HepG2 (cell line): Measurements from ENCODE around the gene STX1B. TPM values are rescaled to one million over a fixed set of nuclear protein-coding genes. Genes with fewer than 3 reads are reported as not detected.
A peak's percentile ranks its signal among the peaks of the same experiment; 100 is the strongest.

Experiments used
- AGO2 ChIP-seq: fragments of 200-400 bp; formaldehyde crosslinking; optimal IDR thresholded peaks from 2 replicates; pipeline ENCODE3; 2017; ENCODE audit warnings: mild to moderate bottlenecking, low read depth, low read length, moderate library complexity
- BATF2 ChIP-seq: sonication (generic); formaldehyde crosslinking; IDR thresholded peaks from 2 replicates; pipeline ENCODE4 v1.8.0; 2022; ENCODE audit warnings: mild to moderate bottlenecking, missing genetic modification reagents, moderate library complexity
- FOXP4 ChIP-seq: sonication (generic); formaldehyde crosslinking; IDR thresholded peaks from 2 replicates; pipeline ENCODE4 v1.4.0; 2020; ENCODE audit warnings: missing genetic modification reagents
- IRF2 ChIP-seq: IDR thresholded peaks from 2 replicates; pipeline ENCODE4 v1.6.1; 2018; ENCODE audit warnings: missing genetic modification reagents, missing compliant biosample characterization
- MTERF4 ChIP-seq: sonication (generic); formaldehyde crosslinking; IDR thresholded peaks from 2 replicates; pipeline ENCODE4 v1.8.0; 2023; ENCODE audit warnings: mild to moderate bottlenecking, missing genetic modification reagents
- NFYB ChIP-seq: sonication (generic); formaldehyde crosslinking; IDR thresholded peaks from 2 replicates; pipeline ENCODE4 v1.4.0; 2020; ENCODE audit warnings: missing genetic modification reagents
- PCBP2 ChIP-seq: fragments of 200-400 bp; formaldehyde crosslinking; optimal IDR thresholded peaks from 2 replicates; pipeline ENCODE3; 2018; ENCODE audit warnings: low read length, low read depth; ENCODE audit not compliant: poor library complexity, severe bottlenecking
- SNAPC5 ChIP-seq: sonication (generic); formaldehyde crosslinking; IDR thresholded peaks from 2 replicates; pipeline ENCODE4 v1.8.1; 2023; ENCODE audit warnings: mild to moderate bottlenecking, missing genetic modification reagents, borderline replicate concordance
- SP1 ChIP-seq, 2 experiments: fragments of 450-650 bp in 1 of 2; sonication (generic) in 1 of 2; formaldehyde crosslinking in 1 of 2; IDR thresholded peaks; 2 replicates each; pipeline versions ENCODE4 v1.4.0 to v1.6.1; 2016 to 2020; ENCODE audit warnings: missing genetic modification reagents in 1 of 2
- SRY ChIP-seq: sonication (generic); formaldehyde crosslinking; IDR thresholded peaks from 2 replicates; pipeline ENCODE4 v1.8.0; 2022; ENCODE audit warnings: mild to moderate bottlenecking, missing genetic modification reagents
- STAT5B ChIP-seq: sonication (generic); formaldehyde crosslinking; IDR thresholded peaks from 2 replicates; pipeline ENCODE4 v1.4.0; 2020; ENCODE audit warnings: missing genetic modification reagents
- TIGD3 ChIP-seq: sonication (generic); formaldehyde crosslinking; IDR thresholded peaks from 2 replicates; pipeline ENCODE4 v1.5.1; 2020; ENCODE audit warnings: mild to moderate bottlenecking, missing genetic modification reagents, borderline replicate concordance
- ZNF180 ChIP-seq: sonication (generic); formaldehyde crosslinking; IDR thresholded peaks from 2 replicates; pipeline ENCODE4 v1.4.0; 2020; ENCODE audit warnings: low read depth, missing genetic modification reagents, borderline replicate concordance
- ZNF256 ChIP-seq: sonication (generic); formaldehyde crosslinking; conservative IDR thresholded peaks from 2 replicates; pipeline ENCODE4 v1.4.0; 2020; ENCODE audit warnings: missing genetic modification reagents
- ZNF382 ChIP-seq: sonication (generic); formaldehyde crosslinking; IDR thresholded peaks from 2 replicates; pipeline ENCODE4 v1.5.0; 2020; ENCODE audit warnings: missing genetic modification reagents, mild to moderate bottlenecking, borderline replicate concordance
- ZNF44 ChIP-seq: sonication (generic); formaldehyde crosslinking; IDR thresholded peaks from 2 replicates; pipeline ENCODE4 v1.5.1; 2020; ENCODE audit warnings: mild to moderate bottlenecking, missing genetic modification reagents
- ZNF564 ChIP-seq: sonication (generic); formaldehyde crosslinking; IDR thresholded peaks from 2 replicates; pipeline ENCODE4 v1.8.1; 2023; ENCODE audit warnings: mild to moderate bottlenecking, missing genetic modification reagents
- ZNF598 ChIP-seq: sonication (generic); formaldehyde crosslinking; IDR thresholded peaks from 2 replicates; pipeline ENCODE4 v1.5.1; 2020; ENCODE audit warnings: mild to moderate bottlenecking, missing genetic modification reagents, borderline replicate concordance
- ZNF619 ChIP-seq: sonication (generic); formaldehyde crosslinking; IDR thresholded peaks from 2 replicates; pipeline ENCODE4 v1.4.0; 2020; ENCODE audit warnings: mild to moderate bottlenecking, missing genetic modification reagents
- ZZZ3 ChIP-seq: sonication (generic); formaldehyde crosslinking; IDR thresholded peaks from 2 replicates; pipeline ENCODE4 v1.4.0; 2020; ENCODE audit warnings: missing genetic modification reagents, mild to moderate bottlenecking, borderline replicate concordance
- polyA plus RNA-seq, 8 experiments: library from polyadenylated mRNA; depleted of rRNA in 3 of 8; stranded (reverse) in 7 of 8; unstranded in 1 of 8; fragments of >200 nt; fragmentation: Illumina TruSeq in 4 of 8; extraction: Trizol in 4 of 8; gene quantifications; 2 replicates each; pipeline versions ENCODE4 v1.2.1 to v1.2.3, GENCODE V29; 2011 to 2016; ENCODE audit warnings: low read depth in 4 of 8, missing spikeins in 1 of 8, mixed read lengths in 1 of 8; ENCODE audit not compliant: insufficient read depth in 1 of 8
- total RNA-seq, 5 experiments: library from RNA; depleted of rRNA; stranded (reverse); fragments of >200 nt; fragmentation: Illumina TruSeq; extraction: Trizol; gene quantifications; 2 replicates each; pipeline ENCODE4 v1.2.3, GENCODE V29; 2016; ENCODE audit warnings: low read depth in 1 of 5

The STX1B gene
- total and polyA plus RNA-seq, 2 of the 13 experiments (the other 11 are each of a cell fraction or from before 2014, with no cell fraction given) = 2.1 to 3.0 TPM

GRCh38 chr16:30996985-30997724 is 13.3 kb downstream of the STX1B start (continued):
- TF ChIP-seq ZNF598 (CRISPR knock-in tag) = peak; percentile 66; the same call in 1 of the 2 replicates
- TF ChIP-seq SNAPC5 (CRISPR knock-in tag) = no peak
- TF ChIP-seq ZZZ3 (CRISPR knock-in tag) = peak; percentile 80
- TF ChIP-seq ZNF180 (CRISPR knock-in tag) = no peak
- 0 out of 2 replicates have a peak, but pooled peaks have one; percentile 29 for TF ChIP-seq ZNF44 (CRISPR knock-in tag)
- no peak for TF ChIP-seq PCBP2
- no peak for TF ChIP-seq FOXP4
- peak; percentile 62; the same call in 1 of the 2 replicates for TF ChIP-seq SRY (CRISPR knock-in tag)
- TF ChIP-seq SP1 (IDR thresholded peaks at IDR 0.05) = no peak
- TF ChIP-seq SP1 (CRISPR knock-in tag; IDR thresholded peaks at IDR 0.05) = peak; percentile 71
- 0 out of 2 replicates have a peak, but pooled peaks have one; percentile 47 for TF ChIP-seq ZNF619 (CRISPR knock-in tag)
- TF ChIP-seq ZNF564 (CRISPR knock-in tag) = 0 out of 2 replicates have a peak, but pooled peaks have one; percentile 20
- 0 out of 2 replicates have a peak, but pooled peaks have one; percentile 49 for TF ChIP-seq ZNF256 (CRISPR knock-in tag)
- TF ChIP-seq MTERF4 (CRISPR knock-in tag) = no peak
- TF ChIP-seq IRF2 (CRISPR knock-in tag) = peak; percentile 53
- peak; percentile 38; the same call in 1 of the 2 replicates for TF ChIP-seq BATF2 (CRISPR knock-in tag)
- TF ChIP-seq NFYB (CRISPR knock-in tag) = no peak; the same call in 1 of the 2 replicates
- 0 out of 2 replicates have a peak, but pooled peaks have one; percentile 53 for TF ChIP-seq TIGD3
- no peak for TF ChIP-seq ZNF382 (CRISPR knock-in tag)
- peak; percentile 59; the same call in 1 of the 2 replicates for TF ChIP-seq STAT5B (CRISPR knock-in tag)
- TF ChIP-seq AGO2 = peak; percentile 96
